IPS-20b (cell line): ENCODE results near the gene STXBP2.

Experiments used
- H3K27ac ChIP-seq: one replicate; pipeline ENCODE4 v1.5.1; 2013; ENCODE audit warnings: low read length
- H3K27me3 ChIP-seq: 2 replicates; pipeline ENCODE4 v1.6.1; 2013; ENCODE audit warnings: mild to moderate bottlenecking, low read length, inconsistent platforms; ENCODE audit not compliant: insufficient read depth
- H3K36me3 ChIP-seq: 2 replicates; pipeline ENCODE4 v1.6.1; 2013; ENCODE audit warnings: low read depth, mild to moderate bottlenecking, inconsistent platforms, low read length, moderate library complexity; ENCODE audit not compliant: insufficient read depth
- H3K4me1 ChIP-seq: 2 replicates; pipeline ENCODE4 v1.6.1; 2013; ENCODE audit warnings: mild to moderate bottlenecking, control low read depth, inconsistent platforms, low read length, moderate library complexity; ENCODE audit not compliant: insufficient read depth
- H3K4me3 ChIP-seq: 2 replicates; pipeline ENCODE4 v1.5.1; 2013; ENCODE audit warnings: mild to moderate bottlenecking, low read length, inconsistent platforms
- H3K9ac ChIP-seq: 2 replicates; pipeline ENCODE4 v1.6.1; 2013; ENCODE audit warnings: low read depth, mild to moderate bottlenecking, inconsistent platforms, low read length, moderate library complexity
- H3K9me3 ChIP-seq: 2 replicates; pipeline ENCODE4 v1.6.1; 2013; ENCODE audit warnings: mild to moderate bottlenecking, low read depth, low read length, inconsistent platforms; ENCODE audit not compliant: insufficient read depth

Gene STXBP2

GRCh38 chr19:7636691-7637373, at the start of gene STXBP2:
TSS of gene STXBP2 (plus strand) at chr19:7637110. CDS start at chr19:7637150, 40 bp downstream.
- H3K27ac ChIP-seq: no peak within 1 kb of the TSS
- no peaks in the 10 kb centered on the region for H3K36me3 ChIP-seq
- H3K9me3 ChIP-seq: no peaks in the 10 kb centered on the region
- H3K9ac ChIP-seq: peak within 1 kb of the TSS; percentile 76
- H3K4me3 ChIP-seq: peak within 1 kb of the TSS; percentile 79
- peaks cover 31% of the 10 kb centered on the region for H3K27me3 ChIP-seq
- H3K4me1 ChIP-seq: no peaks in the 10 kb centered on the region

- Histone ChIP-seq H3K4me3 (no peak overlapping the region), H3K9ac (no peak overlapping the region), H3K27ac (no peak overlapping the region), H3K36me3 (no peaks in the 10 kb centered on the region), H3K9me3 (no peaks in the 10 kb centered on the region), H3K27me3 (peaks cover 5% of the 10 kb centered on the region; the same call in 1 of the 2 replicates), H3K4me1 (no peaks in the 10 kb centered on the region)
Observed at GRCh38 chr19:7589822-7590221, 47.1 kb upstream of the STXBP2 start.

- no peaks in the 10 kb centered on the region; the same call in 1 of the 2 replicates for H3K4me1 ChIP-seq
- H3K9me3 ChIP-seq: no peaks in the 10 kb centered on the region
- H3K27me3 ChIP-seq: peaks cover 8% of the 10 kb centered on the region
- H3K4me3 ChIP-seq: no peak overlapping the region
- no peaks in the 10 kb centered on the region for H3K36me3 ChIP-seq
- no peak overlapping the region for H3K9ac ChIP-seq
- no peak overlapping the region for H3K27ac ChIP-seq
Observed at GRCh38 chr19:7590256-7590655, 46.7 kb upstream of the STXBP2 start.

GRCh38 chr19:7595466-7596133, 41.3 kb upstream of the STXBP2 start, which contains the start of gene CAMSAP3:
TSS of gene CAMSAP3 (plus strand) at chr19:7595863. CDS start at chr19:7596003, 140 bp downstream.
- Histone ChIP-seq H3K27me3 (peaks cover 26% of the 10 kb centered on the region), H3K4me1 (no peaks in the 10 kb centered on the region; the same call in 1 of the 2 replicates), H3K36me3 (no peaks in the 10 kb centered on the region), H3K9me3 (no peaks in the 10 kb centered on the region), H3K9ac (peak within 1 kb of the TSS; percentile 69; the same call in 1 of the 2 replicates), H3K27ac (no peak within 1 kb of the TSS), H3K4me3 (peak within 1 kb of the TSS; percentile 80)

- Histone ChIP-seq H3K4me3 (peak overlapping the region; percentile 74), H3K4me1 (no peaks in the 10 kb centered on the region; the same call in 1 of the 2 replicates), H3K27ac (no peak overlapping the region), H3K9me3 (no peaks in the 10 kb centered on the region), H3K27me3 (peaks cover 26% of the 10 kb centered on the region), H3K9ac (peak overlapping the region; percentile 69; the same call in 1 of the 2 replicates), H3K36me3 (no peaks in the 10 kb centered on the region)
Observed at GRCh38 chr19:7596211-7596937, 40.5 kb upstream of the STXBP2 start.

GRCh38 chr19:7597689-7598088, 39.2 kb upstream of the STXBP2 start:
- H3K9ac ChIP-seq: no peak overlapping the region
- H3K27me3 ChIP-seq: peaks cover 26% of the 10 kb centered on the region
- H3K4me1 ChIP-seq: no peaks in the 10 kb centered on the region; the same call in 1 of the 2 replicates
- no peak overlapping the region for H3K27ac ChIP-seq
- no peak overlapping the region for H3K4me3 ChIP-seq
- no peaks in the 10 kb centered on the region for H3K36me3 ChIP-seq
- H3K9me3 ChIP-seq: no peaks in the 10 kb centered on the region

GRCh38 chr19:7598180-7598579, 38.7 kb upstream of the STXBP2 start:
- Histone ChIP-seq H3K4me3 (no peak overlapping the region), H3K36me3 (no peaks in the 10 kb centered on the region), H3K27ac (no peak overlapping the region), H3K9ac (no peak overlapping the region), H3K4me1 (no peaks in the 10 kb centered on the region; the same call in 1 of the 2 replicates), H3K9me3 (no peaks in the 10 kb centered on the region), H3K27me3 (peaks cover 26% of the 10 kb centered on the region)

GRCh38 chr19:7600721-7601120, 36.2 kb upstream of the STXBP2 start:
- Histone ChIP-seq H3K4me3 (no peak overlapping the region), H3K27me3 (peaks cover 16% of the 10 kb centered on the region), H3K4me1 (no peaks in the 10 kb centered on the region), H3K9me3 (no peaks in the 10 kb centered on the region), H3K9ac (no peak overlapping the region), H3K27ac (no peak overlapping the region), H3K36me3 (no peaks in the 10 kb centered on the region)

GRCh38 chr19:7602240-7602934, 34.5 kb upstream of the STXBP2 start:
- Histone ChIP-seq H3K9me3 (no peaks in the 10 kb centered on the region), H3K36me3 (no peaks in the 10 kb centered on the region), H3K9ac (no peak overlapping the region), H3K27me3 (peaks cover 5% of the 10 kb centered on the region), H3K27ac (no peak overlapping the region), H3K4me1 (no peaks in the 10 kb centered on the region), H3K4me3 (no peak overlapping the region)

- Histone ChIP-seq H3K4me3 (no peak overlapping the region), H3K27ac (no peak overlapping the region), H3K36me3 (0 out of 2 replicates have a peak, but pooled peaks cover under 1% of the 10 kb centered on the region), H3K9ac (no peak overlapping the region), H3K9me3 (no peaks in the 10 kb centered on the region), H3K27me3 (no peaks in the 10 kb centered on the region), H3K4me1 (no peaks in the 10 kb centered on the region)
Observed at GRCh38 chr19:7602935-7603497, 33.9 kb upstream of the STXBP2 start.

- Histone ChIP-seq H3K27me3 (no peaks in the 10 kb centered on the region), H3K9me3 (no peaks in the 10 kb centered on the region), H3K27ac (no peak overlapping the region), H3K4me3 (no peak overlapping the region), H3K4me1 (no peaks in the 10 kb centered on the region), H3K9ac (no peak overlapping the region), H3K36me3 (0 out of 2 replicates have a peak, but pooled peaks cover 7% of the 10 kb centered on the region)
Observed at GRCh38 chr19:7603919-7604318, 33.0 kb upstream of the STXBP2 start.
